HUDEP-2 (cell line): Measurements from ENCODE around the gene BBS7.

Source experiments
- DNase-seq, 76 experiments: peaks; one replicate each; lab custom pipeline; 2025; ENCODE audit not compliant: unreplicated experiment in 76 of 76; lab: John Stamatoyannopoulos, UW

The BBS7 gene, protein sequence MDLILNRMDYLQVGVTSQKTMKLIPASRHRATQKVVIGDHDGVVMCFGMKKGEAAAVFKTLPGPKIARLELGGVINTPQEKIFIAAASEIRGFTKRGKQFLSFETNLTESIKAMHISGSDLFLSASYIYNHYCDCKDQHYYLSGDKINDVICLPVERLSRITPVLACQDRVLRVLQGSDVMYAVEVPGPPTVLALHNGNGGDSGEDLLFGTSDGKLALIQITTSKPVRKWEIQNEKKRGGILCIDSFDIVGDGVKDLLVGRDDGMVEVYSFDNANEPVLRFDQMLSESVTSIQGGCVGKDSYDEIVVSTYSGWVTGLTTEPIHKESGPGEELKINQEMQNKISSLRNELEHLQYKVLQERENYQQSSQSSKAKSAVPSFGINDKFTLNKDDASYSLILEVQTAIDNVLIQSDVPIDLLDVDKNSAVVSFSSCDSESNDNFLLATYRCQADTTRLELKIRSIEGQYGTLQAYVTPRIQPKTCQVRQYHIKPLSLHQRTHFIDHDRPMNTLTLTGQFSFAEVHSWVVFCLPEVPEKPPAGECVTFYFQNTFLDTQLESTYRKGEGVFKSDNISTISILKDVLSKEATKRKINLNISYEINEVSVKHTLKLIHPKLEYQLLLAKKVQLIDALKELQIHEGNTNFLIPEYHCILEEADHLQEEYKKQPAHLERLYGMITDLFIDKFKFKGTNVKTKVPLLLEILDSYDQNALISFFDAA

DNA sequence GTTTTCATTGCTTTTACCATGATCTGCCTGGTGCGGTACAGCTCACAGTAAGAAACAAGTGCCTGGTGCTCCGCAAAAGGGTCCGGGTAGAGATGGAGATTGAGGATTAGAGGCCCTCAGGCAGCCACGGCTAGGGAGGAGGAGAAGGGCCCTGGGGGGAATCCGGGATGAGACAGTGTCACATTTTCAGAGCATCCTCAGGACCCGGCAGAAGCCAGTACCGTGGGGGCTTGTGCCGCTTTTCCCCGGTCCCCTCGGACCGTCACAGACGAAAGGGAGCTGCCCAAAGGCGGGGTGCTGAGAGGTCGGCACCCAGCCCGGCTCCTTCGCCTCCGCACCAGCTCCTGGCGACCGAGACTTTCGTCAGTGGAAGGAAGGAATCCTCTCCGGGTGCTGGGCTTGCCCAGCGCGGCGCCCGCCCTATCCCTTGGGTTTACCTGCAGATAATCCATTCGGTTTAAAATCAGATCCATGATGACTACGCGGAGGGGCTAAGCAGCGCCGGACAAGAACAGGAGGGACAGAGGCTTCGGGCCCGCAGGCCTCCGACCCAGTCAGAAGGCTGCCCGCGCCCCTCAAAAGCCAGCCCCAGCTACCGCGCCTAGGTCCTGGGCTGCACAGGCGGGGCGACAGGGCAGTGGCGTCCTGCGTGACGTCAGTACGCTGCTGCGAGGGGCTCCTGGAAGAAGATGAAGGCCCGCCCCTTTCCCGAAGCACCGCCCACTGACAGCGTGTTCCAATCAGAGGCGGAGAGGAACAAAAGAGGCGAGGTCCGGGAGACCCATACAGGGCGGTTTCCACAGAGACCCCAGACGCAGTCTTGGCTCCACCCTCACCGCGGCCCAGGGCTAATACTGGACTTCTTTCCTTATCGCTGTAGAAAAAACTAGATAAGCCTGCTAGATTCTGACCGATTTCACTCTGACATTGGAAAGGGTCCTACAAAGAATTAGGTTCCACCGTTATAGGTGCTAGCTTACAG lies at the start of gene BBS7:
BBS7 (minus strand) TSS at position 634 of the 982 bp plus-strand sequence; CDS start at position 473, 161 bp downstream.
- peak; percentile 37 to 98 (median 93) for DNase-seq

DNA sequence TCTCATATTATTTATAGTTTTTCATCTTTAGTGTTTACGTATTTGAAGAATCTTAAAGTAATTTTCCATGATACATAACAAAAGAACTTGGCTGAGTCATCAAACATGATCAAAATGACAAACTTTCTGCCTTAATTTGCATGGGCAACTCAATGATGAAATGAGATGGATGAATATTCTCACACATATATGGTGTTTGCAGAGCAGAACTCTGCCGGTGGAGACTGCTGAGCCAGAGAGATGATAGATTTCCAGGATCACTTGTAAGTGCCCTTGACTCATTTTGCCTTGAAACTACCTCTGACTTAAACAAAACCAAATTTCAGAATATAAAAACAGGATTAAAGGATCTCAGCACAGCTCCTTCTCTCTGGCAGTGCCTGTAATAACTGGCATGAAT lies 43.4 kb upstream of the BBS7 start:
- no peak for DNase-seq

DNA sequence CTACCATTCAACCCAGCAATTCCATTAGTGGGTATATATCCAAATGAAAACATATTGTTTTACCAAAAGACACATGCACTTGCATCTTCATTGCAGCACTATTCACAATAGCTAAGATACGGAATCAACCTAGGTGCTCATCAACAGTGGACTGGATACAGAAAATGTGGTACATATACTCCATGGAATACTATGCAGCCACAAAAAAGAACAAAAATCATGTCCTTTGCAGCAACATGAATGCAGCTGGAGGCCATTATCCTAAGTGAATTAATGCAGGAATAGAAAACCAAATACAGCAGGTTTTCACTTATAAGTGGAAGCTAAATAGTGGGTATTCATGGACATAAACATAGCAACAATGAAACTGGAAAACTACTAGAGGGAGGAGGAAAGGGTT lies 38.1 kb upstream of the BBS7 start:
- DNase-seq, result no peak

DNA sequence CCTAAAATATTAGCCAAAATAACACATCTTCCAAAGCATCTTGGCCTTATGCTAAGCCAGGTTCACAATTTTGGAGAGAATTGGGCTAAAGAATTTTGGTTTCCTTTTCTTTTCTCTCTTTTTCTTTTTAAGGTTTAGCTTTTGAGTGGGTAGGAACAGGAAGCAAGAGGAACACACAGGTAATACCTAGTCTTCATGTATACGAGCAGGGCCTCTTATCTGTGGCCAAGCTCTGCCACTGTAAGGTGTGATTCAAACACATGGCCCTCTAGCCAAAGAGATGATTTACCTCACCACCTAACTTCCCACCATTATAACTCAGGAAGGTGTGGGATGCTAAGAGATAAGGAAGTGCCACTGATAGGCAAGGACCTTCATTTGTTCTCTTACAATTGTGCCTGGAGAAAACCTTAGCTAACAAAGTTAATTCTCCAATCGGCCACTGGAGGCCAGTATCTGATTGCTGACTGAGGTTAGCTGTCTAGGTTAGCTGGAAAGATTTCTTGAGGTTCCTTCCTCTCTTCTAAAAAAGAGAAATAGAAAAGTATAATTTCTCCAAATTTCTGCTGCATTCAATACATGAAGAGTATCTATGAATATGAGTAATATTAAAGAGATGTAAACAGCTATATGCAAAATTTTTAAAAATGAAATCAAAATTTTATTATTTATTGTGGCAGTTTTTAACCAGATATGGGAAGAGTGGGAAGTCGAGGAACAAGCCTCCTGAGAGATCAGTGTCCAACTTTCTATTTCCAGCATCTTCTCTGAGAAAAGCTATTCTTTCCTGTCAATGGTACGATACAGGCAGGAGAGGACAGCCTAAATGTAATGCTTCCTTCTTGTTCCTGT lies 30.1 kb upstream of the BBS7 start:
- DNase-seq, result peak in 38 of 76 experiments; percentile 1 to 53 (median 12)

DNA sequence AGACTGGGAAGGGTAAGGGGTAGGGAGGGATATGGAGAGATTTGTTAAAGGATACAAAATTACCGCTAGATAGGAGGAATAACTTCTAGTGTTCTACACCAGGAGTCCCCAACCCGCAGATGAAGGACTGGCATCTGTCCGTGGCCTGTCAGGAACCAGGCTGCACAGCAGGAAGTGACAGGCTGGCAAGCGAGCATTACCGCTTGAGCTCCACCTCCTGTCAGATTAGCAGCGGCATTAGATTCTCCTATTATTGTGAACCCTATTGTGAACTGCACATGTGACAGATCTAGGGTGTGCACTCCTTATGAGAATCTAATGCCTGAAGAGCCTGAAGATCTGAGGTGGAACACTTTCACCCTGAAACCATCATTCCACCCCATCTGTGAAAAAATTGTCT lies 27.9 kb upstream of the BBS7 start:
- peak in 12 of 76 experiments; percentile 1 to 17 (median 4) for DNase-seq

DNA sequence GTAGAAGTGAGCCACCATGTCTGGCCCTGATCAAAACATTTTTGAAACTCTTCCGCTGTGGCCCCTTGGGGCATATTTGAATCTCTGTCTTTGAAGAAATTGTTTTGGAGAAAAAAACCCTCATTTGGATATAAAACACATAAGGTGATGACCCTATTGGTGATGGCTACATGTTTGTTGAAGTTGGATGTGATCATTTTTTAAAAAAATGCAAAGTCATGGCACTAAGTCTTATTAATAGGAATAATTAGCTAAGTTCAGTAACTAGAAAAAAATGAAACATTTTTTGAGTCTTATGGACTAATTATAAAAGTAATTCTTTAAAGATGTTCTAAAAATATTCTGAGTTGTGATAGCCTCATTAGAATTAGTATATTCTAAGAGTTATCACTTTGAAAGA lies 17.9 kb upstream of the BBS7 start:
- no peak for DNase-seq

DNA sequence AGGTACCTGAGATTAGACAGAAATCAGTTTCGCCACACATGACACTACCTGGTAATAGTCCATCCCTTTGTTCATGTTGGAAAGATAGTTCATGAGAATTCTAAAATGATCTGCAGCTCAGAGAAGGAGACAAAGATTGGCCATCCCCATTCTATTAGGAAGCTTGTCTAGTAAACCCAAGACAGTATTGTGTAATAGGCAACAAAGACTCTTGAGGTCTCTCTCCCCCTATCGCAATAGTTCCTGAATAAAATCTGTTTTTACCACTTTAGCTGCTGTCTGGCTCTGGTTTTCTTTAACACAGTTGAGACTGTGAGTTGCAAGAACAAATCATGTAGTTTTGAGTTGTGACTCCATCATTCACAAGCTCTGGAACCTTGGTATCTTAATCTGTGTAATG lies 14.8 kb upstream of the BBS7 start:
- no peak for DNase-seq

DNA sequence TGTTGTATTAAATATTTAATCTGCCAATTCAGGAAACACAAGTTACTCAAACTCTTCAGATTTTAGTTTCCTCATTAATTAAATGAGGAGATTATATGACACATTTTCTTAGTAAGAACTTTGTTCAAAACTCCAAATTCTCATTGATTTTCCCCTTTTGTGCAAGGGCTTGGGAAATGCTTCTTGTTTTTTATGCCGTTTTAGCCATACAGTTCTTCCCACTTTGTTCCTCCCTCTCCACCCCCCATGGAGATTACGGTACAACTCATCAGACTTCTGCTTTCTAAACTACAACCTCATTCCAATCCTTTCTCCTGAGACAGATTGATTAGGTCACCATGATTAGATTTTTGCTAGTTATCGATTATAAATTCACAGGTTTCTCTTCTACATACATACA lies 10.9 kb upstream of the BBS7 start:
- DNase-seq, result no peak

DNA sequence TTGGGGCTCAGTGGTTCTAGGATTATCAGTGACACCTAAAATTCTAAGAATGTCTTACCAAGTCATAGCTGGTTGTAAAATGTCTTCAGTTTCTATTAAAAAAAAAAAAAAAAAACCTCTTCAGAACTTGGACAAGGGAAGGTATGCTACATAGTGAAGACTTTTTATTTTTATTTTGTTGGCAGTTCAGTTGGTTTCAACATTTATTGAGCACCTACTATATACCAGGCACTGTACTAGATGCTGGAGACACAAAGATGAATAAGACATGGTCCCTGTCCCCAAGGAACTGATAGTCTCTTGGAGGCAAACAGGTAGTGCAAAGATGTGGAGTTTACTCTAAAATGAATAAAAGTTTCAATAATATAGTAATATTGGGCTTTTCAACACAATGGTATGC lies 8.9 kb upstream of the BBS7 start:
- DNase-seq, result no peak

DNA sequence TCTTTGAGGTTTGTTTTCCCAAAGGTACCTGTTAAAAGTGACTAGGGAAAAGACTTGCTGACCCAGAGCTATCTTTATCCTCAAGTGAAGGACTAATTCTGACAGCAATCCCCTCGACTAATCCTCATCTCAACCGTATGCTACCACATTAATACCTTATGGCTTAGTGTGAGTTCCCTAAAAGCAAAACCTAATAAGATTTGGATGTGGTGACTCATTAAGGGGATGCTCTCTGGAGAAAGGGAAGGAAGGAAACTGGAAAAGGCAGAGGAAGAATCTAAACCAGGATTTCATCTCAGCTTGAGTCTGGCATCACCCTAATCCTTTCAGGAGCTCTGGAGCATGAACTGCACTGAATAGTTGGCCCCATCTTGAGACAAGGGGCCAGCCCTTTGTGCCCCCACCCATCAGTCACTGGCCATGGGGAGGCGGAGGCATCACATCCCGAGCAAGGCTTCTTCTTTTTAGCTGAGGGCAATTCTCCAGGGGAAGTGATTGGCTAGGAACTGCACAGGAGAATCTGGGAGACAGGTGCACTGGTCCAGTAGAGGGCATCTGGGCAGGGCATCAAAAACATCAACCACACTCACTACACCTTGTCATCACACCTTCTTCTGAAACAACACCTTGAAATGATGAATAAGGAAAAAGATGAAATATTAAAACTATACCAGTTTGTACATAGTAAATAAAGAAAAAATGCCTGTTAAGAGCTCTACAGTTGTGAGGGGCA lies 6.9 kb upstream of the BBS7 start:
- no peak for DNase-seq

DNA sequence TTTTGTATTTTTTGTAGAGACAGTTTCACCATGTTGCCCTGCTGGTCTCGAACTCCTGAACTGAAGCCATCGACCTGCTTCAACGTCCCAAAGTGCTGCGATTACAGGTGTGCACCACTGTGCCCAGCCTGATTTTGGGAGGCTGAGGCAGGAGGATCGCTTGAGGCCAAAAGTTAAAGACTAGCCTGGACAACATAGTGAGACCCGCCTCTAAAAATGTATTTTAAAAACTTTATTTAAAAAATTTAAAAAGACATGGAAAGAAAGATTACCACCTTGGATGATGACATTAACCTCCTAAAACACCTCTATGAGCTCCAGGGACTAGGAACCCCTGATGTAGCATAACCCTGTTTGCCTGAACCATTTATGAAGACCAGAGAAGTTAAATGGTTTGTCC lies 5.8 kb upstream of the BBS7 start:
- no peak for DNase-seq

DNA sequence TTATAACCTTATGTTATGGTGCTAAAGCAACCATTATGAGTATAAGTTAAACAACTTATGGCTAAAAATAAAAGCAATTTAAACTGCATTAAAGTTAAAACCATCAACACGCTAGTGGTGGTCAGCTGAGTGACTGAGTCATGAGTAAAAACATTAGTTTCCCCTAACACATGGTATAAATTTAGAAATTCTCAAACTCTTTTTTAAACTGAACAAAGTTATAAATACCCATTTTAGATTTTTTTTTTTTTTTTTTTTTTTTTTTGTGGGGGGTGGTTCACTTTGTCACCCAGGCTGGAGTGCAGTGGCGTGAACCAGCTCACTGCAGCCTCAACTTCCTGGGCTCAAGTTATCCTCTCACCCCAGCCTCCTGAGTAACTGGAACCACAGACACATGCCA lies 5.4 kb upstream of the BBS7 start:
- no peak for DNase-seq

DNA sequence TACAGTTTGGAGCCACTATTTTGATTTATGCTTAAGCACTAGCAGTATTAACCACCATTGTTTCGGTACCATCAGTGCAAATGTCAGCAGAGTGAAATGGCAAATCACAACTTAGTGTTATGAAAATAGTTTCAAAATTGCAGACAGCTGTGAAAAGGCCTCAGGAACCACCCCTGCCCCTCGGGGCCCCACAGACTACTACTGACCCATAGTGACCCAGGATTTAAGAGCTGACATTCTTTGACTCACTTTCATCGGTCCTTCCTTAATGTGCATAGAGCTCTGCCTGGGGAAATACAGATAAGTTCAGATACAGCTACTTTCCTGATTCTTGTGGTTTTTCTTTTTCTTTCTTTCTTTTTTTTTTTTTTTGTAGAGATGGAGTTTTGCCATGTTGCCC lies 3.3 kb upstream of the BBS7 start:
- no peak for DNase-seq

DNA sequence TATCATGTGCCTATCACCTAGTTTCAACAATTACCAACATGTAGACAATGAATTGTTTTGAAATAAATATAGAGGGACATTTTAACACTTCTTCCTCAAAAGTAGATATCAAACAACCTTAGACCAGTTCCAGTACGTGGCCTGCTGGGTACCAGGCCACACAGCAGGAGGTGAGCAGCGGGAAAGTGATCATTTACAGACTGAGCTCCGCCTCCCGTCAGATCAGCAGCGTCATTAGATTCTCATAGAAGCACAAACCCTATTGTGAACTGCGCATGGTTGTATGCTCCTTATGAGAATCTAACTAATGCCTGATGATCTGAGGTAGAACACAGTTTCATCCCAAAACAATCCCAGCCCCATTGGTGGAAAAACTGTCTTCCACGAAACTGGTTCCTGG lies 6.5 kb downstream of the BBS7 start:
- no peak for DNase-seq

DNA sequence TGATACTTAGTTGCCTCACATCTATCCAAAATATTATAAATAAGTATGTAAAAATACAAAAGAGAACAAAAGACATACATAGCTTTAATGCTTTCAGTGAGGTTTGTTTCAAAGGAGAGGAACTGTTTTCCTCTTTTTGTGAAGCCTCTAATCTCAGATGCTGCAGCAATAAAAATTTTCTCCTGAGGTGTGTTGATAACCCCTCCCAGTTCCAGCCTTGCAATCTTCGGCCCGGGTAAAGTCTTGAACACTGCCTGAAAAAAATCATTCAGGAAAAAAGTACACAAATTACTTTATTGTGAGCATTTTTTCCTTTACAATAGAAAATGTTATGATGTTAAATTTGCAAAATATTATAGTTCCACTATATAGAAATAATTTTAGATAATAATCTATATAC lies 8.8 kb downstream of the BBS7 start:
- DNase-seq, result peak in 2 of 76 experiments; percentile 1 to 2

DNA sequence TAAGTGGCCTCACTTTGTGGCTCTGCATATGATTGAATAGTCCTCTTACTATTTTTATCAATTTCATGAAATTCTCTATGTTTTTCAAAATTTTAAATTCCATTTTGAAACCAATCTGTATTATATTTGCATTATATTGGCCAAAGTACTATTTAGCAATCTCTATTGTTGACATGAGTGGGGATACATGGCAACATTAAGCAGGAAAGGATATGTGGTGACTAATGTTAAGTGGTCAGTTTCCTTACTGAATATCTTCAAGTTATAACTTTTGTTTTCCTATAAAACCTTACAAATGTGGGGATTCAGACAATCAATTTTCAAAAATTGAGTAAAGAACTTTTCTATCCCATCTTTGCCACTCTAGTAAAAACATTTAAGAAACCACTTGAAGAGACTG lies 10.2 kb downstream of the BBS7 start:
- no peak for DNase-seq

DNA sequence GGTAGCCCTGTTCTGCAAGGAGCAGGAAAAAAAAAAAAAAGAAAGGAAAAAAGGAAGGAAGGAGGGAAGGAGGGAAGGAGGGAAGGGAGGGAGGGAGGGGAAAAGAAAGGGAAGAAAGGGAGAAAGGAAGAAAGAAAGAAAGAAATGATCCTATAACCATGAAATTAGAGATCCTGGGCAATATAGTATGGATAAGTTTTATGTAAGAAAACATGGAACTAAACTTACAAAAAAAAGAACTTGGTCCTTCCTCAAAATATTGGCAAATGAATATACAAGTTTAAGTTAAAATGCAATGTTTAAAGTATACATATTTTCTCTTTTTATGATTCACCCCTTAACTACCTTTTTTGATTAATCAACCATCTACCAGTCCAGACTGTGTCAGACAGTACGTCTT lies 18.9 kb downstream of the BBS7 start:
- no peak for DNase-seq

DNA sequence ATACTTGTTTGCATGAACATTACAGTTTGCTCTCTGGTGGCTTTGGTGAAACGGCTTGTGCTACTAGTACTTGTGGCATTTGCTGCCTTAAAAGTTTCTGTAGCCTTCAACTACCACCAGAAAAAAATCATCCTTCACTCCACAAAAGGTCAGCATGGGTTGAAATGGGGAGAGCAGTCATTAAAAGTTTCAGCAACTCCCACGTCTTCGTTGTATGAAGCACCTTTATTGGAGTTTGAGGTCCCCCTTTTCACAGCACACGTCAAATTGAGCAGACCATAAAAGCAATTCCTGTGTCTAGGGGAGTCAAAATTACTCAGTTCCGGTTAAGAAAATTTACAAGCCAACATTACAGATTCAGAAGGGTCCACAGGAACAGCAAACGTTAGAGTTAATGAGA lies 23.6 kb downstream of the BBS7 start:
- no peak for DNase-seq

DNA sequence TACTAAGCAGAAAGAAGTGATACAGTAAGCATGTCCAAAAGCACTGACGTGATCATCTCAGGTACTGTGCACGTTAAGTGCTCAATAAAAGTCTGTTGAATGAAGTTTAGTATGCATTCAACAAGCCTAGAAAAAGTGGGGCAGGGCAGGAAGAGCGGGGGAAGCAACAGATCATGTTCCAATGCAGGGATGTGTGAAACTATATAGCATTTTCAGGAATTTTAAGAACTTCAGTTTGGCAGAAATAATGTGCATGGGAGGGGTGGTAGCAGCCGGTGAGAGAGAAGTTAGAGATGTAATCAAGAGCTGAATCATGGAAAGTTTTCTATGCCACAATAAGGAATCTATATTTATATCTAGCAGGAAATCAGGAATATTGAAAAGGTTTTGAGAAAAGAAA lies 27.4 kb downstream of the BBS7 start:
- no peak for DNase-seq
